ENCODE data around the gene USP37.
"Not testable (repeated sequence)": the region's sequence is repeated elsewhere in the genome, so short reads cannot be mapped to it uniquely, and the experiment has no call there.

The USP37 gene

GRCh38 chr2:218547511-218547910 lies 20.6 kb downstream of the USP37 start:
- no peak for DNase-seq

- no peak for DNase-seq
These were observed 22.1 kb downstream of the USP37 start for GRCh38 chr2:218546012-218546411.

DNA sequence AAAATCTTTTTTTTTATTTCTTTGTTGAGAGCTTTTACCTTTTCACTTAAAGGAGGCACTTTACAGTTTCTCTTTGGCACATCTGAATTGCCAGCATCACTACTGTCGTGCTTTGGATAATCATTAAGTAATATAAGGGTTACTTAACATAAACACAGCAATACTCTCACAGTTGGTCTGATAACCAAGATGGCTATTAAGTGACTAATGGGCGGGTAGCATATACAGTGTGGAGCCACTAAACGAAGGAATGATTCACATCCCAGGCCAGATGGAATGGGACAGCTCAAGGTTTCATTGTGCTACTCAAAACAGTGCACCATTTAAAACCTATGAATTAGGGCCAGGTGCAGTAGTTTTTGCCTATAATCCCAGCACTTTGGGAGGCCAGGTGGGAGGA lies 28.1 kb downstream of the USP37 start:
- DNase-seq = no peak

- DNase-seq = no peak
These were observed 31.2 kb downstream of the USP37 start for GRCh38 chr2:218536804-218537494.

GRCh38 chr2:218529990-218530389 lies 38.2 kb downstream of the USP37 start:
- no peak for DNase-seq

- not testable (repeated sequence) for DNase-seq
These were observed 39.7 kb downstream of the USP37 start for GRCh38 chr2:218528409-218528808.

- no peak for DNase-seq
These were observed 44.5 kb downstream of the USP37 start for GRCh38 chr2:218523651-218524050.

GRCh38 chr2:218518876-218519275 lies 49.3 kb downstream of the USP37 start:
- no peak for DNase-seq

- DNase-seq = no peak
These were observed 50.5 kb downstream of the USP37 start for GRCh38 chr2:218517434-218518206.

DNA sequence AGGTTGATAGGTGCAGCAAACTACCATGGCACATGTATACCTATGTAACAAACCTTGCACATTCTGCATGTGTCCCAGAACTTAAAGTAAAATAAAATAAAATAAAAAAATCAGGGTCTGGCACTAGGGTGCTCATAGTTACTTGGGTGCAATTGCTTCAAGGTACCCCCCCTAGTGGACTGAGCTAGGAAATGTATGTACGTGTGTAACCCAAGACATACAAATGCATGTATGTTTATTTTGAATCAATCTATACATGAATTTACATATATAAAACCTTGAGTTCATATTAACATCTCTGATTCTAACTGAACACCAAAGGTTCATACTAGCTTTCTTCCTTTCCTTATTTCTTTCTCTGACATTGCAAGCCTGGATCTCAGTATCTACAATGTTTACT lies 51.5 kb downstream of the USP37 start:
- DNase-seq = no peak

GRCh38 chr2:218513676-218514075 lies 54.5 kb downstream of the USP37 start:
- no peak for DNase-seq

GRCh38 chr2:218508299-218508698 lies 59.9 kb downstream of the USP37 start:
- DNase-seq = no peak

DNA sequence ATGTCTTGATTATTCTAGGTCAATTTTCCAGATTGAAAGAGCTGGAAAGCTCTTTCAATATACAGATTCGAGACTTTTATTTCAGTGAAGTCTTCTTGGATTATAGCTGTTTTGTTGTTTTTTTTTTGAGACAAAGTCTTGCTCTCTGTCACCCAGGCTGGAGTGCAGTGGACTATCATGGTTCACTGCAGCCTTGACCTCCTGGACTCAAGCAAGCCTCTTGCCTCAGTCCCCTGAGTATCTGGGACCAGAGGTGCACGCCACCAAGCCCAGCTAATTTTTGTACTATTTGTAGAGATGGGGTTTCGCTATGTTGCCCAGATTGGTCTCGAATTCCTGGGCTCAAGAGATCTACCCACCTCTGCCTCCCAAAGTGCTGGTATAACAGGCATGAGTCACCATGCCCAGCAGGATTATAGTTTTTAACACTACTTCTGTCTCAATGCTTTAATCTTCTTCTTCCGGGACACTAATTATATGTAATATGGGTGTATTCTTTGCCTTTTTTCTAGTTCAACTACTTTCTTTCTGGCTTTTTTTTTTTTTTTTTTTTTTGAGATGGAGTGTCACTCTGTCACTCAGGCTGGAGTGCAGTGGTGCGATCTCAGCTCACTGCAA lies 62.3 kb downstream of the USP37 start:
- DNase-seq = no peak

DNA sequence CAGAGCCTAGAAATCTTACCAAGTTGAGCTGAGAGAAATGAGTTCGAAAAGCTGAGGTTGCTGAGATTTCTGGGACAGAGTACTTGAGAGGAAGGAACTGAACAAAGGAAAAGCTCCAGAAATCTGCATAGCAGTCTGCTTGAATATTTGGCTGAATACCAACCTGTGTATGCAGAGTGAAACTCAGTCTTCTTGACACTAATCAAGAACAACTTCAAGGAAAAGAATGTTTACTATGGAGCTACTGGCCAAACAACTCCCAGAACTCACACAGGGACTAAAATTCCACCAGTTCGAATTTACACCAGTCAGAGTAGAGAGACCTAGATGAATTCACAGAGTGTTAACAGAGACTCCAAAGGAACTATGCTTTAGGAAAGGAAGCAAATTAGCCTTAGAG lies 66.5 kb downstream of the USP37 start:
- no peak for DNase-seq

GRCh38 chr2:218500501-218501060 lies 67.6 kb downstream of the USP37 start:
- DNase-seq = no peak

GRCh38 chr2:218485986-218486667 lies 82.0 kb downstream of the USP37 start:
- DNase-seq = no peak

GRCh38 chr2:218482651-218483050 lies 85.5 kb downstream of the USP37 start:
- no peak for DNase-seq

DNA sequence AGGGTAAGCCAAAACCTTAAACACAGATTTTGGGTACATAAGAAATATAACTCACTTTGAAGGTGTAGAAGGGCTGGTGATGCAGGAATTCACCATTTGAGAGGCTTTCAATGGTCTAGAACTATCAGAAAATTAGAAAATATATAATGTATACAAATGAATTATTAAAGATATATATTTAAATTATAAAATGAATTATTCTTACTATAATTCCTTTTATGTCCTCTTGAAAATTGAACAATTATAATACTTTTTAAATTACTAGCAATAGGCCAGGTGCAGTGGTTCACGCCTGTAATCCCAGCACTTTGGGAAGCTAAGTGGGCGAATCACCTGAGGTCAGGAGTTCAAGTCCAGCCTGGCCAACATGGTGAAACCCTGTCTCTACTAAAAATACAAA lies 88.6 kb downstream of the USP37 start:
- no peak for DNase-seq

- DNase-seq = no peak
These were observed 89.6 kb downstream of the USP37 start for GRCh38 chr2:218478544-218478943.

DNA sequence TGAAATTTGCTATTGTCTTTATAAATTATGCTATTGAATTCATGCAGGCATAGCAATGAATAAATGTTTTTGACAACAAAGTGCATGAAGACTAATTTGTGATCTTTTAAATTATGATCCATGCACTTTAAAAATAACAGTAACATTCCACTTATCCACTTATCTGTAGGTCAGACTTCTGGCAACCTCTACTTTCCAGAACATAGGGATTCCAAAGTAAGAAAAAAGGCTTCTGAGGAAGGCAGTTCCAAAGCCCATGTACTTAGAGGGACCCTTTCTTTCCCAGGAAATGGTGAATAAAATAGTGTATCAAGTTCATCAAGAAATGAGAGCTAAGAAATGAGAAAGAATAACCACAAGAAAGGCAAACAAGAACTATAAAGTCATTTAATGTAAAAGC lies 90.9 kb downstream of the USP37 start:
- DNase-seq = no peak

DNA sequence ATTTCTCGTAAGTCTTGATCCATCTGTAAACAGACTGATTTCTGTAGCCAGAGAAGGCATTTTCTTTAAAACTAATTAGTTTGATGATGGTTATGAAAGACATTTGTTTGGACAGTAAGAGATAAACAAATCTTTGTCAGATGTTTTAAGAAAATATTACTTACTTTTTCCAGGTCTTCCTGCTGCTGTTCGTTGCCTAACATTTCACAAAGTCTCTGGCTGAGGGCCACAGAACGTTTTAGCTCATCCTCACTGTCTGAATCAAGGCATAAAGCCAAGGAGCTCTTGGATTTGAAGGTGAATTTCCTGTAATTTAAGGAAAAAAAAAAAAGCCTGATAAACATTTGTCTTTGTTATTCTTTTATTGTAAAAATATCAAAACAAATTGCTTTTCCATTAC lies 91.5 kb downstream of the USP37 start:
- DNase-seq = no peak

DNA sequence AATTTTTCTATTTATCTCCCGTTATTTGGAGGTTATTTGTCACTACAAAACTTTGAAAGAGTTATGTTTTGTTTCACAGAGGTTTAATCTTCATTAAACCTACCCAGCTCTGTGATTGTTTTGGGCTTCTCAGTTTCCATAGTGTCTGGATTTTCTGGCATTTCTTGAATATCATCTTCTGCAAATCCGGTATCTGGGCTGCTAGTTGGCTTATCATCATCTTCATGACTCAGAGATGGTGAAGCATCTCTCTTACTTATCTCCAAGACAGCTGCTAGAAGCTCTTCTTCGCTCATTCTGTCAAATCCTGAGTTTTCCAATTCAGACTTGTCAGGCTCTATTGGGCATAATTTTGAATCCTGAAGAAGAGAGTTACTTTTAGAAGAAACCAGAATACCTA lies 93.6 kb downstream of the USP37 start:
- no peak for DNase-seq

DNA sequence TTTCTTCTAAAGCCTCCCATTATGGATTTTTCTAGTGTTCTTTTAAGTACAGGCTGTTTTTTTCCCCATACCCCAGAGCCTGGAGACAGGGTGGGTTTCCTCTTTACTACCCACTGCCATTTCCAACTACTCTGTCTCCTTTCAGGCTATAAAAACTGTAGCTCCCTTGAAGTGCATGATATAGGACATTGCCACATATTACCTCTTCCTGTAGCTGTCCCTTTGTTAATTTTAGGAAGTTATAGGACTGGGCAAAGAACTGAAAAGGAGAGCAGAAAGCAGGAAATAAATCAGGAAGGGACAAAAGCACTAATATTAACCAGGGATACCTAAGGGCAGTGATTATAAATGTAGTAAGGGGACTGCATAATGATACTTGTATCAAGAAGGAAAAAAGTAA lies 95.2 kb downstream of the USP37 start:
- DNase-seq = no peak

Data from NCI-H2081 (cell line).